Keratinocyte (primary cell): ENCODE measurements around the gene SOS1. TPM values are rescaled to one million over a fixed set of nuclear protein-coding genes. Genes with fewer than 3 reads are reported as not detected.
A peak's percentile ranks its signal among the peaks of the same experiment; 100 is the strongest.

ENCODE experiments used
- DNase-seq: peaks from one replicate; pipeline ENCODE4 v3.0.0-alpha.2; 2011; ENCODE audit warnings: low read depth, missing footprints, low spot score
- FAIRE-seq: peaks from 2 replicates; lab custom pipeline; 2011; peaks lifted over from hg19 to GRCh38; lab: Jason Lieb, UNC
- H2AFZ ChIP-seq: 2 replicates; pipeline ENCODE4 v1.6.0; 2012; ENCODE audit warnings: low read length, control low read depth, inconsistent platforms; ENCODE audit not compliant: control insufficient read depth
- H3K27ac ChIP-seq: 2 replicates; pipeline ENCODE4 v1.5.1; 2011; ENCODE audit warnings: low read length; ENCODE audit not compliant: control insufficient read depth, insufficient read depth
- H3K27me3 ChIP-seq: 3 replicates; pipeline ENCODE4 v1.6.0; 2011; ENCODE audit warnings: low read length; ENCODE audit not compliant: control insufficient read depth, insufficient read depth; ENCODE audit errors: extremely low read depth
- H3K36me3 ChIP-seq, 2 experiments: 2 replicates in 1 of 2; 3 replicates in 1 of 2; pipeline ENCODE4 v1.5.1; 2011; ENCODE audit warnings: low read length in 2 of 2, mild to moderate bottlenecking in 1 of 2; ENCODE audit not compliant: control insufficient read depth in 2 of 2, insufficient read depth in 2 of 2; ENCODE audit errors: extremely low read depth in 1 of 2
- H3K4me1 ChIP-seq: 3 replicates; pipeline ENCODE4 v1.5.1; 2011; ENCODE audit warnings: low read length; ENCODE audit not compliant: control insufficient read depth, insufficient read depth; ENCODE audit errors: extremely low read depth
- H3K4me2 ChIP-seq: 3 replicates; pipeline ENCODE4 v1.6.0; 2011; ENCODE audit warnings: low read depth, low read length; ENCODE audit not compliant: control insufficient read depth, insufficient read depth; ENCODE audit errors: extremely low read depth
- H3K4me3 ChIP-seq, 3 experiments: fragments of 200-600 bp in 1 of 3; sonication (generic) in 1 of 3; 2 replicates in 2 of 3; 3 replicates in 1 of 3; pipeline ENCODE4 v1.5.1; 2011 to 2016; ENCODE audit warnings: low read length in 3 of 3, mild to moderate bottlenecking in 3 of 3, control low read depth in 2 of 3, inconsistent platforms in 1 of 3, low read depth in 1 of 3, mixed read lengths in 1 of 3, mixed run types in 1 of 3, moderate library complexity in 1 of 3; ENCODE audit not compliant: control insufficient read depth in 2 of 3, insufficient read depth in 2 of 3; ENCODE audit errors: extremely low read depth in 1 of 3
- H3K79me2 ChIP-seq: 2 replicates; pipeline ENCODE4 v1.6.0; 2012; ENCODE audit warnings: low read length; ENCODE audit not compliant: control insufficient read depth, insufficient read depth
- H3K9ac ChIP-seq: 3 replicates; pipeline ENCODE4 v1.6.0; 2011; ENCODE audit warnings: low read length; ENCODE audit not compliant: control insufficient read depth, insufficient read depth; ENCODE audit errors: extremely low read depth
- H3K9me1 ChIP-seq: 3 replicates; pipeline ENCODE4 v1.6.0; 2011; ENCODE audit warnings: low read length; ENCODE audit not compliant: control insufficient read depth, insufficient read depth; ENCODE audit errors: extremely low read depth
- H3K9me3 ChIP-seq: 2 replicates; pipeline ENCODE4 v1.5.1; 2012; ENCODE audit warnings: low read depth, low read length; ENCODE audit not compliant: control insufficient read depth
- H4K20me1 ChIP-seq: 3 replicates; pipeline ENCODE4 v1.6.0; 2011; ENCODE audit warnings: low read length; ENCODE audit not compliant: control insufficient read depth, insufficient read depth; ENCODE audit errors: extremely low read depth
- EZH2 ChIP-seq: IDR thresholded peaks from one replicate; pipeline ENCODE4 v1.6.1; 2012; ENCODE audit warnings: inconsistent platforms, mild to moderate bottlenecking, low read length, moderate library complexity
- dilution Hi-C: fragments of 300-500 bp; cut with MboI; formaldehyde crosslinking; loops from one replicate; pipeline ENCODE4 v1.7.0; 2020; ENCODE audit warnings: low sequenced_read_pairs; ENCODE audit not compliant: extremely low pct_ligation_motif_present
- polyA plus RNA-seq, 5 experiments: library from polyadenylated mRNA; depleted of rRNA in 3 of 5; stranded (reverse) in 3 of 5; stranded (forward) in 1 of 5; unstranded in 1 of 5; fragments of >200 nt; gene quantifications; 1 replicate in 1 of 5; 2 replicates in 3 of 5; 3 replicates in 1 of 5; pipeline versions ENCODE4 v1.2.1 to v1.2.3, GENCODE V29; 2011 to 2012; ENCODE audit warnings: missing spikeins in 2 of 5, low read depth in 1 of 5, low replicate concordance in 1 of 5
- TF ChIP-seq, protein P1 (sequence below), 3 experiments: IDR thresholded peaks in 1 of 3; conservative IDR thresholded peaks in 1 of 3; optimal IDR thresholded peaks in 1 of 3; 2 replicates in 2 of 3; 3 replicates in 1 of 3; pipeline versions ENCODE3 to v1.5.1; 2011; ENCODE audit warnings: low read length in 3 of 3, mild to moderate bottlenecking in 3 of 3, moderate library complexity in 2 of 3, control low read depth in 1 of 3, inconsistent platforms in 1 of 3; ENCODE audit not compliant: insufficient read depth in 2 of 3; ENCODE audit errors: extremely low read depth in 1 of 3

Gene SOS1
- polyA plus RNA-seq, 1 donor (not counting 4 experiments of a cell fraction or from before 2014, with no cell fraction given): 21.5 TPM

DNA sequence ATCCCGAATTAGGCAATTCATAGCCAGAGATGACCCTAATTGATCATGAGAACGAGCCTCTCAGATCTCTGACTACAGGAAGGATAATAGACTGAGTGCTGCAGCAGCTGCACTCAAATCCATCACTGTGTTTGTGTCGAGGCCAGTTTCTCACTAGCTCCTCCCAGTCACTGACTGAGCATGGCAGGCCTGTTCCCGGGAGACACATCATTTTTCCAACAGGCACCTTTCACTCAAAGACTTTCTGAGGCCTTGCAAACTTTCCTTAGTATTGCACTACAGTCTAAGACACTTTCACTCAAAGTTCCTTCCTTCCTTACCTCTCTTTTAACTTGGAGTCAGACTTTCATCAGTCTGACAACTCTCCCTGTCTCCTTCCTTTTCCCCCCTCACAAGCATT is 13.7 kb downstream of the SOS1 start:
- no peaks in the 10 kb centered on the region for H3K9me1 ChIP-seq
- no peak overlapping the region for H3K4me2 ChIP-seq
- peaks cover 1 to 2% of the 10 kb centered on the region in 2 experiments for H3K36me3 ChIP-seq
- TF ChIP-seq EZH2: no peak
- TF ChIP-seq, protein P1, sequence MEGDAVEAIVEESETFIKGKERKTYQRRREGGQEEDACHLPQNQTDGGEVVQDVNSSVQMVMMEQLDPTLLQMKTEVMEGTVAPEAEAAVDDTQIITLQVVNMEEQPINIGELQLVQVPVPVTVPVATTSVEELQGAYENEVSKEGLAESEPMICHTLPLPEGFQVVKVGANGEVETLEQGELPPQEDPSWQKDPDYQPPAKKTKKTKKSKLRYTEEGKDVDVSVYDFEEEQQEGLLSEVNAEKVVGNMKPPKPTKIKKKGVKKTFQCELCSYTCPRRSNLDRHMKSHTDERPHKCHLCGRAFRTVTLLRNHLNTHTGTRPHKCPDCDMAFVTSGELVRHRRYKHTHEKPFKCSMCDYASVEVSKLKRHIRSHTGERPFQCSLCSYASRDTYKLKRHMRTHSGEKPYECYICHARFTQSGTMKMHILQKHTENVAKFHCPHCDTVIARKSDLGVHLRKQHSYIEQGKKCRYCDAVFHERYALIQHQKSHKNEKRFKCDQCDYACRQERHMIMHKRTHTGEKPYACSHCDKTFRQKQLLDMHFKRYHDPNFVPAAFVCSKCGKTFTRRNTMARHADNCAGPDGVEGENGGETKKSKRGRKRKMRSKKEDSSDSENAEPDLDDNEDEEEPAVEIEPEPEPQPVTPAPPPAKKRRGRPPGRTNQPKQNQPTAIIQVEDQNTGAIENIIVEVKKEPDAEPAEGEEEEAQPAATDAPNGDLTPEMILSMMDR (optimal IDR thresholded peaks at IDR 0.05 in 1 of 3, IDR thresholded peaks at IDR 0.05 in 1 of 3, conservative IDR thresholded peaks at IDR 0.05 in 1 of 3; ENCODE audit: extremely low read depth in 1 of 3, insufficient read depth in 2 of 3, low read length in 3 of 3): no peak
- DNase-seq (no peak), FAIRE-seq (peak; percentile 46)
- dilution Hi-C loops: no loop called here
- no peaks in the 10 kb centered on the region for H4K20me1 ChIP-seq
- no peaks in the 10 kb centered on the region for H3K9me3 ChIP-seq
- no peak overlapping the region for H3K4me3 ChIP-seq
- no peaks in the 10 kb centered on the region for H3K27me3 ChIP-seq
- no peak overlapping the region for H2AFZ ChIP-seq
- H3K4me1 ChIP-seq: peaks cover 4% of the 10 kb centered on the region
- H3K9ac ChIP-seq: no peak overlapping the region
- peaks cover 78% of the 10 kb centered on the region for H3K79me2 ChIP-seq
- H3K27ac ChIP-seq: no peak overlapping the region

DNA sequence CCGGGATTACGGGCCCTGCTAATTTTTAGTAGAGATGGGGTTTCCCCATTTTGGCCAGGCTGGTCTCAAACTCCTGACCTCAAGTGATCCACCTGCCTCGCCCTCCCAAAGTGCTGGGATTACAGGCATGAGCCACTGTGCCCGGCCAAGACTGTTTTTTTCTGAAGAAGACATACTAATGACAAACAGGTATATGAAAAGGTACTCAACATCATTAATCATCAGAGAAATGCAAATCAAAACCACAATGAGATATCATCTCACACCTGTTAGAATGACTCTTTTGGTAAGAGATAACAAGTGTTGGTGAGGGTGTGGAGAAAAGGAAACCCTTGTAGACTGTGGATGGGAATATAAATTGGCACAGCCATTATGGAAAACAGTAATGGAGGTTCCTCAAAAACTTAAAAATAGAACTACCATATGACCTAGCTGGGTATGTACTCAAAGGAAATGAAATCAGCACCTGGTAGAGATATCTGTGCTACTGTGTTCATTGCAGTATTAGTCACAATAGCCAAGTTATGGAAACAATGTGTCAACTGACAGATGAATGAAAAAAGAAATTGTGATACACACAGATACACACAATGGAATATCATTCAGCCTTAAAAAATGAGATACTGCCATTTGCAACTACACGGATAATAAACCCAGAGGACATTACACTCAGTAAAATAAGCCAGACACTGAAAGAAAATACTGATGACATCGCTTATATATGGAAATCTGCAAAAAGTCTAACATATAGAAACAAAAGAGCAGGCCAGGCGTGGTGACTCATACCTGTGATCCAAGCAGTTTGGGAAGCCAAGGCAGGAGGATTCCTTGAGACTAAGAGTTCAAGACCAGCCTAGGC is 20.8 kb downstream of the SOS1 start:
- no peaks in the 10 kb centered on the region for H4K20me1 ChIP-seq
- peaks cover 69% of the 10 kb centered on the region for H3K79me2 ChIP-seq
- no peaks in the 10 kb centered on the region for H3K9me3 ChIP-seq
- H3K4me3 ChIP-seq: no peak overlapping the region
- no peak overlapping the region for H2AFZ ChIP-seq
- no peaks in the 10 kb centered on the region for H3K9me1 ChIP-seq
- no peak overlapping the region for H3K9ac ChIP-seq
- TF ChIP-seq EZH2: no peak
- TF ChIP-seq, protein P1 (optimal IDR thresholded peaks at IDR 0.05 in 1 of 3, IDR thresholded peaks at IDR 0.05 in 1 of 3, conservative IDR thresholded peaks at IDR 0.05 in 1 of 3; ENCODE audit: extremely low read depth in 1 of 3, insufficient read depth in 2 of 3, low read length in 3 of 3): no peak
- peaks cover 22% of the 10 kb centered on the region for H3K4me1 ChIP-seq
- H3K27ac ChIP-seq: peak overlapping the region; percentile 1
- peak; percentile 44 for DNase-seq
- no peak overlapping the region for H3K4me2 ChIP-seq
- no peaks in the 10 kb centered on the region for H3K27me3 ChIP-seq
- dilution Hi-C loops: no loop called here
- peak; percentile 36 for FAIRE-seq
- H3K36me3 ChIP-seq: no peaks in the 10 kb centered on the region
